HepG2 (cell line): ENCODE results near the gene PDLIM4.

Experiments used
- CCAR2 ChIP-seq: fragments of 200-400 bp; formaldehyde crosslinking; optimal IDR thresholded peaks from 2 replicates; pipeline ENCODE3; 2018; ENCODE audit warnings: low read depth, mild to moderate bottlenecking, low read length, moderate library complexity
- ETV5 ChIP-seq: IDR thresholded peaks from 2 replicates; pipeline ENCODE4 v1.6.1; 2018; ENCODE audit warnings: missing biosample characterization, missing genetic modification reagents, inconsistent platforms, borderline replicate concordance
- EZH2 ChIP-seq: conservative IDR thresholded peaks from 2 replicates; pipeline ENCODE4 v1.6.1; 2012; ENCODE audit warnings: mild to moderate bottlenecking, low read depth, low read length, moderate library complexity
- KDM3A ChIP-seq: IDR thresholded peaks from 2 replicates; pipeline ENCODE4 v1.6.1; 2018; ENCODE audit warnings: low read depth, missing compliant biosample characterization
- MAZ ChIP-seq, 2 experiments: sonication (generic) in 1 of 2; formaldehyde crosslinking in 1 of 2; IDR thresholded peaks; 2 replicates each; pipeline versions ENCODE4 v1.5.0 to v1.6.1; 2012 to 2020; ENCODE audit warnings: low read depth in 2 of 2, mild to moderate bottlenecking in 2 of 2, borderline replicate concordance in 1 of 2, improper control_type of control experiment in 1 of 2, low read length in 1 of 2, missing genetic modification reagents in 1 of 2, moderate library complexity in 1 of 2
- POLR2AphosphoS5 ChIP-seq: IDR thresholded peaks from 2 replicates; pipeline ENCODE4 v1.6.1; 2012; ENCODE audit warnings: low read depth, low read length
- SATB2 ChIP-seq: sonication (generic); formaldehyde crosslinking; IDR thresholded peaks from 2 replicates; pipeline ENCODE4 v1.5.0; 2020; ENCODE audit warnings: missing genetic modification reagents
- TBL1XR1 ChIP-seq: fragments of 150-350 bp; IDR thresholded peaks from 2 replicates; pipeline ENCODE4 v1.6.1; 2014; ENCODE audit warnings: borderline replicate concordance, low read length; ENCODE audit not compliant: partially characterized antibody
- ZBTB7A ChIP-seq: sonication (generic); formaldehyde crosslinking; IDR thresholded peaks from 2 replicates; pipeline ENCODE4 v1.8.0; 2022; ENCODE audit warnings: mild to moderate bottlenecking, missing genetic modification reagents
- ZNF572 ChIP-seq: sonication (generic); formaldehyde crosslinking; IDR thresholded peaks from 2 replicates; pipeline ENCODE4 v1.5.1; 2020; ENCODE audit warnings: mild to moderate bottlenecking, missing genetic modification reagents
- ZNF839 ChIP-seq: sonication (generic); formaldehyde crosslinking; IDR thresholded peaks from 2 replicates; pipeline ENCODE4 v1.4.0; 2020; ENCODE audit warnings: missing genetic modification reagents, mild to moderate bottlenecking, borderline replicate concordance
- TF ChIP-seq, protein P1 (sequence below): sonication (generic); formaldehyde crosslinking; conservative IDR thresholded peaks from 2 replicates; pipeline ENCODE4 v1.8.0; 2022; ENCODE audit warnings: mild to moderate bottlenecking, moderate library complexity, missing genetic modification reagents
- TF ChIP-seq, protein P2 (sequence below): IDR thresholded peaks from 2 replicates; pipeline ENCODE4 v1.6.1; 2016; ENCODE audit warnings: low read depth, borderline replicate concordance
- TF ChIP-seq, protein P3 (sequence below): sonication (generic); formaldehyde crosslinking; IDR thresholded peaks from 2 replicates; pipeline ENCODE4 v1.5.0; 2020; ENCODE audit warnings: mild to moderate bottlenecking, missing genetic modification reagents, moderate library complexity

DNA sequence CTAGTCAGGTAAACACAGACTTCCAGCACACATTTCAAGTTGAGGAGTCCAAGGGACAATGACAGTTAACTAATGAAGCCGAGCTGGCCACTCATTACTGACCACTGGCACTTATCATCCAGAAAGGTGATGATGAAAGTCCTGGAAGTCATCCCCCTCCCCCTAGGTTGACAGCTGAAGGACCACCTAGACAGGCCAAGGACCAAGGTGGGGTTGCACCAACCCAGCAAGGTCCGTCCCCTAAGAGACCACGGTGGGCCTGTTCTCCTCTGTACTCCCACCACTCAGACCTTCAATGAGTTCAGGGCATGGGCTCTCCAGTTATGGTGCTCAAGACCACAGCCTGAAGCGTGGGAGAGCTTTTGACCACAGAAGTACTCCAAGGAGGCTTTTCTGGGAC is 43.0 kb upstream of the PDLIM4 start:
- TF ChIP-seq POLR2AphosphoS5: no peak
- TF ChIP-seq ZNF839 (CRISPR knock-in tag): no peak
- no peak for TF ChIP-seq ZBTB7A (CRISPR knock-in tag)
- TF ChIP-seq EZH2: no peak
- no peak for TF ChIP-seq SATB2 (CRISPR knock-in tag)
- no peak for TF ChIP-seq KDM3A
- no peak for TF ChIP-seq MAZ (IDR thresholded peaks at IDR 0.05; ENCODE audit: borderline replicate concordance, low read depth, low read length)
- no peak for TF ChIP-seq MAZ (CRISPR knock-in tag; IDR thresholded peaks at IDR 0.05; ENCODE audit: low read depth)
- TF ChIP-seq, protein P1, sequence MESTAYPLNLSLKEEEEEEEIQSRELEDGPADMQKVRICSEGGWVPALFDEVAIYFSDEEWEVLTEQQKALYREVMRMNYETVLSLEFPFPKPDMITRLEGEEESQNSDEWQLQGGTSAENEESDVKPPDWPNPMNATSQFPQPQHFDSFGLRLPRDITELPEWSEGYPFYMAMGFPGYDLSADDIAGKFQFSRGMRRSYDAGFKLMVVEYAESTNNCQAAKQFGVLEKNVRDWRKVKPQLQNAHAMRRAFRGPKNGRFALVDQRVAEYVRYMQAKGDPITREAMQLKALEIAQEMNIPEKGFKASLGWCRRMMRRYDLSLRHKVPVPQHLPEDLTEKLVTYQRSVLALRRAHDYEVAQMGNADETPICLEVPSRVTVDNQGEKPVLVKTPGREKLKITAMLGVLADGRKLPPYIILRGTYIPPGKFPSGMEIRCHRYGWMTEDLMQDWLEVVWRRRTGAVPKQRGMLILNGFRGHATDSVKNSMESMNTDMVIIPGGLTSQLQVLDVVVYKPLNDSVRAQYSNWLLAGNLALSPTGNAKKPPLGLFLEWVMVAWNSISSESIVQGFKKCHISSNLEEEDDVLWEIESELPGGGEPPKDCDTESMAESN: no peak
- TF ChIP-seq ZNF572: no peak
- TF ChIP-seq, protein P2, sequence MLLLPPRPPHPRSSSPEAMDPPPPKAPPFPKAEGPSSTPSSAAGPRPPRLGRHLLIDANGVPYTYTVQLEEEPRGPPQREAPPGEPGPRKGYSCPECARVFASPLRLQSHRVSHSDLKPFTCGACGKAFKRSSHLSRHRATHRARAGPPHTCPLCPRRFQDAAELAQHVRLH (CRISPR knock-in tag): no peak
- no peak for TF ChIP-seq TBL1XR1
- TF ChIP-seq, protein P3, sequence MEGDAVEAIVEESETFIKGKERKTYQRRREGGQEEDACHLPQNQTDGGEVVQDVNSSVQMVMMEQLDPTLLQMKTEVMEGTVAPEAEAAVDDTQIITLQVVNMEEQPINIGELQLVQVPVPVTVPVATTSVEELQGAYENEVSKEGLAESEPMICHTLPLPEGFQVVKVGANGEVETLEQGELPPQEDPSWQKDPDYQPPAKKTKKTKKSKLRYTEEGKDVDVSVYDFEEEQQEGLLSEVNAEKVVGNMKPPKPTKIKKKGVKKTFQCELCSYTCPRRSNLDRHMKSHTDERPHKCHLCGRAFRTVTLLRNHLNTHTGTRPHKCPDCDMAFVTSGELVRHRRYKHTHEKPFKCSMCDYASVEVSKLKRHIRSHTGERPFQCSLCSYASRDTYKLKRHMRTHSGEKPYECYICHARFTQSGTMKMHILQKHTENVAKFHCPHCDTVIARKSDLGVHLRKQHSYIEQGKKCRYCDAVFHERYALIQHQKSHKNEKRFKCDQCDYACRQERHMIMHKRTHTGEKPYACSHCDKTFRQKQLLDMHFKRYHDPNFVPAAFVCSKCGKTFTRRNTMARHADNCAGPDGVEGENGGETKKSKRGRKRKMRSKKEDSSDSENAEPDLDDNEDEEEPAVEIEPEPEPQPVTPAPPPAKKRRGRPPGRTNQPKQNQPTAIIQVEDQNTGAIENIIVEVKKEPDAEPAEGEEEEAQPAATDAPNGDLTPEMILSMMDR (CRISPR knock-in tag): no peak
- no peak for TF ChIP-seq CCAR2
- TF ChIP-seq ETV5 (CRISPR knock-in tag): no peak
